Sciatic nerve (tissue), 2 donors: Measurements from ENCODE around the gene PSMC3IP. TPM values are rescaled to one million over a fixed set of nuclear protein-coding genes. Genes with fewer than 3 reads are reported as not detected.

Source experiments
- ATAC-seq: fragments of 200-7000 bp; cut with Tn5 transposase; one replicate; pipeline ENCODE4 v1.9.1; 2020; ENCODE audit warnings: mild to moderate bottlenecking, moderate library complexity
- DNase-seq: peaks from one replicate; pipeline ENCODE4 v3.0.0-alpha.2; 2020; ENCODE audit warnings: low spot score
- intact Hi-C: fragments of 100-400 bp; cut with DNase I; formaldehyde crosslinking; loops from one replicate; pipeline ENCODE4 v1.14.2; 2022
- total RNA-seq: library from RNA; stranded (reverse); fragmentation: NEBNext Ultra II Directional; extraction: Animal tissue kit (Norgen Biotek cat#: 25700); gene quantifications from one replicate; pipeline ENCODE4 v1.2.1, GENCODE V29; 2021
- donor health status: DM: no; HTN: no; CAD: no.
- donor health status: DM: no; HTN: no; CAD: no.

PSMC3IP gene
- total RNA-seq, 1 donor from 2014 or later, result 5.9 TPM

DNA sequence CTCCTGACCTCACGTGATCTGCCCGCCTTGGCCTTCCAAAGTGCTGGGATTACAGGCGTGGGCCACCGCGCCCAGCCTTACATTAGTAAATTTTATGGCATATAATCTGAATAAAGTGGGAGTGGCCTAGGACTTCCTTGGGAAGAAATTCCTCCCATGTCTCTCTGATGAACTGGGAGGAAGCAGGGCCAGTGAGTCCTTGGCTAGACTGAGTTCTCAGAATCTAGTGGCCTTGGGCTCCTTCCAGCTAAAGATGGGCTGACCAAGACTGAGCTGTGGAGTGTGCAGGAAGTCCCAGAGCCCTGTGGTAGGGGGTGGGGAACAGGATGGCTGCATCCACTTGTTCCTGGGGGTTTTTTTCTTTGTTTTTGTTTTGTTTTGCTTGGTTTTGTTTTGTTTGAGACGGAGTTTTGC, 51.5 kb downstream of the PSMC3IP start:
- peak; percentile 64 for ATAC-seq
- intact Hi-C loops, result loop anchor here (5.0 kb wide), 1 partner anchor 204 kb away; no protein-coding TSS in a partner anchor
- DNase-seq, result peak; percentile 62

DNA sequence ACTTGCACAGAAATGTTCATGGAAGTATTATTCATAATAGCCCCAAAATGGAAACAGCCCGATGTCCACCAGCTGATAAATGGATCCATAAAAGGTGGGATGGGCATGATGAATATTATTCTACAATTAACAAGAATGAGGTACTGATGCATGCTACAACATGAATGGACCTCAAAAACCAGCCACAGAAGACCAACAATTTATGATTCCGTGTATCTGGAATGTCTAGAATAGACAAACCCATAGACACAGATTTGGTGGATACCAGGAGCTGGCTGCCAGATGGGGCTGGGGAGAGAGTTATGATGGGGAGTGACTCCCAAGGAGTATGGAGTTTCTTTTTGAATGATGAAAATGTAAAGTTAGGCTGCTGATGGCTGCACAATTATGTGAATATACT, 52.3 kb downstream of the PSMC3IP start:
- DNase-seq (no peak), ATAC-seq (no peak)
- intact Hi-C loops, result loop anchor here (5.0 kb wide), 1 partner anchor 203 kb away; no protein-coding TSS in a partner anchor

DNA sequence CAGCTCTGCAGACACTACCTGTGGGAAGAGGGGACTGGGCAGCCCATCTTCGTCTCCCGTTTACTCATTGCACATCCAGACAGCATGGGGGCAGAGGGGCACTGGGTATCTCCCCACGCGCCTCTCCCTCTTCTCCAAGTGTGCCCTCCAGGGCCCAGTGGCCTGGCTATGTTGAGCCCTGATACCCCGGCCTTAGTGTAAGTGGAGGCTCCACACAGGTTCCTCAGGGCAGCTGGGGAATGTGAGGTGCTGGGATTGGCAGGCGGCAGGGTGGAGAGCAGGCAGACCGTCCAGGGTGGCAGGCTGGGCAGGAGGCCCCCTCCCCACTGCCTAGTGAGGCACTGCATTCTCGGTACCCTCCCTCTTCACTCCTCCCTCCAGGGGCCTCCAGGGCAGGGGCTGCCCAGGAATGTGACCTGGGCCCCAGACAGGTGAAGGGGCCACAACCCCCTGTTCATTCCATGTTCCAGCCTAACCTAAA, 54.7 kb downstream of the PSMC3IP start:
- no peak for ATAC-seq
- no peak for DNase-seq
- intact Hi-C loops, result no loop called here

Other genes starting within 250 kb of the PSMC3IP start
- 284 TPM for gene STAT3, start 189.3 kb downstream of the PSMC3IP start, total RNA-seq
- gene CAVIN1, start 154.5 kb downstream of the PSMC3IP start, total RNA-seq, result 608 TPM
- 115 TPM for gene ATP6V0A1, start 118.9 kb downstream of the PSMC3IP start, total RNA-seq
- gene NAGLU, start 41.5 kb downstream of the PSMC3IP start, total RNA-seq, result 28.8 TPM
- 2.4 TPM for gene HSD17B1, start 24.8 kb downstream of the PSMC3IP start, total RNA-seq
- gene COASY, start 15.6 kb downstream of the PSMC3IP start, total RNA-seq, result 45.2 TPM
- gene MLX, start 10.6 kb downstream of the PSMC3IP start, total RNA-seq, result 26.6 TPM
- gene RETREG3, start 31.6 kb upstream of the PSMC3IP start, total RNA-seq, result 47.1 TPM
- gene TUBG1, start 32.0 kb upstream of the PSMC3IP start, total RNA-seq, result 23.4 TPM
- 46.8 TPM for gene TUBG2, start 81.6 kb upstream of the PSMC3IP start, total RNA-seq
- gene PLEKHH3, start 99.3 kb upstream of the PSMC3IP start, total RNA-seq, result 40.3 TPM
- gene CCR10, start 104.1 kb upstream of the PSMC3IP start, total RNA-seq, result 3.5 TPM
- gene CNTNAP1, start 104.8 kb upstream of the PSMC3IP start, total RNA-seq, result 12.9 TPM
- 105 TPM for gene EZH1, start 167.3 kb upstream of the PSMC3IP start, total RNA-seq
- gene RAMP2, start 183.5 kb upstream of the PSMC3IP start, total RNA-seq, result 67.5 TPM
- 24.8 TPM for gene VPS25, start 195.7 kb upstream of the PSMC3IP start, total RNA-seq
- gene WNK4, start 202.9 kb upstream of the PSMC3IP start, total RNA-seq, result 1.4 TPM
- 36.1 TPM for gene COA3, start 221.0 kb upstream of the PSMC3IP start, total RNA-seq
- 1.1 TPM for gene CNTD1, start 221.1 kb upstream of the PSMC3IP start, total RNA-seq
- gene BECN1, start 246.6 kb upstream of the PSMC3IP start, total RNA-seq, result 80.9 TPM